ENCODE data around the gene GRIK4.

Gene GRIK4

DNA sequence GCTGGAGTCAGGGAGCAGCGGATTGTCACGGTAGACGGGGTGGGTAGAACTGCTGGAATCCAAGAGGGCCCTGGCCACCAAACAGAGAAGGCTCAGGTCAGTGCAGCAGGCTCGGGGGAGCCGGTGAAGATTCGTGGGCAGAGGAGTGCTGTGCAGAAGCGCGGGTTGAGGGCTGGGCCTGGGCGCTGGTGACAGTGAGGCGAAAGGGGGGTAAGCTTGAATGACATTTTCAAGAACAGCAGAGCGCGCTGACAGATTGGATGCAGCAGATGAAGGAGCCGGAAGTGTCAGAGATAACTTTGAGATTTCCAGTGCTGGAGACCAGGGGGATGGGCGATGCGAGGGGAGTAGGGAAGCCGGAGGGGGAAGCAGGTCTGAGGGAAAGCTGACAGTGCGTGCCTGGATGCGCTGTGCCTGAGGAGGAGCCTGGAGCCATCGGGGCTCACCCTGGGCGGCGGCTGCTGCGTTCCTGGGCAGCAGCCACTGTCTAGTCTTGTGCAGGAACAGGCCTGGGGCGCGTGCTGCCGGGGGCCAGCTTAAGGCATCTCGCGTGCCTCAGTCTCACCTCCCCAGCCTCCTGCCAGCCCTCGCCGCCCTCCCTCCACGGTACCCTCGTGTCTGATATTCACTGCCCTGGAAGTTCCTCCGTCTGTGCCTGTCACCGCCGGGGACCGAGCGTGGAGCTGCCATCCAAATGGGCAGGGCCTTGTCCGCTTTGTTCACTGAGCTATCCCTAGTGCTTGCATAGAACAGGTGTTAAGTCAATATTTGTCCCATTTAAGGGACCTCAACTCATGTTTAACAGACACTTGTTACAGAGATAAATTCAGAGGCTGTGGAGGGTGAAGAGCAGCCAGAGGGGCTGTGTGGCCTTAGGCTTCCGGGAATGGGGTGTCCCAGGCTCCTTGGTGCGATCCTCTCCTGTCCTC, 5.2 kb downstream of the GRIK4 start:
- H3K27me3 ChIP-seq (ENCODE audit: insufficient read depth, poor library complexity, severe bottlenecking), result peaks cover 4% of the 10 kb centered on the region
- DNase-seq (ENCODE audit: low spot score), result no peak
- no peak for TF ChIP-seq CTCF (IDR thresholded peaks at IDR 0.05; ENCODE audit: poor library complexity, severe bottlenecking)
- no peaks in the 10 kb centered on the region for H3K36me3 ChIP-seq (ENCODE audit: low read depth)
- H3K9me3 ChIP-seq (ENCODE audit: severe bottlenecking), result no peaks in the 10 kb centered on the region
- no peak overlapping the region for H3K27ac ChIP-seq (ENCODE audit: poor library complexity, severe bottlenecking)
- no peaks in the 10 kb centered on the region for H3K4me1 ChIP-seq (ENCODE audit: insufficient read depth, poor library complexity, severe bottlenecking)
- no peak overlapping the region for H3K4me3 ChIP-seq (ENCODE audit: severe bottlenecking)
- no peak for ATAC-seq (ENCODE audit: low read depth)

GRCh38 chr11:120517390-120517761, 5.8 kb downstream of the GRIK4 start:
- ATAC-seq (ENCODE audit: low read depth) (no peak), DNase-seq (ENCODE audit: low spot score) (no peak)
- no peaks in the 10 kb centered on the region for H3K9me3 ChIP-seq (ENCODE audit: severe bottlenecking)
- TF ChIP-seq CTCF (IDR thresholded peaks at IDR 0.05; ENCODE audit: poor library complexity, severe bottlenecking), result no peak
- H3K27ac ChIP-seq (ENCODE audit: poor library complexity, severe bottlenecking), result no peak overlapping the region
- H3K36me3 ChIP-seq (ENCODE audit: low read depth), result no peaks in the 10 kb centered on the region
- H3K4me1 ChIP-seq (ENCODE audit: insufficient read depth, poor library complexity, severe bottlenecking), result no peaks in the 10 kb centered on the region
- no peaks in the 10 kb centered on the region for H3K27me3 ChIP-seq (ENCODE audit: insufficient read depth, poor library complexity, severe bottlenecking)
- no peak overlapping the region for H3K4me3 ChIP-seq (ENCODE audit: severe bottlenecking)

DNA sequence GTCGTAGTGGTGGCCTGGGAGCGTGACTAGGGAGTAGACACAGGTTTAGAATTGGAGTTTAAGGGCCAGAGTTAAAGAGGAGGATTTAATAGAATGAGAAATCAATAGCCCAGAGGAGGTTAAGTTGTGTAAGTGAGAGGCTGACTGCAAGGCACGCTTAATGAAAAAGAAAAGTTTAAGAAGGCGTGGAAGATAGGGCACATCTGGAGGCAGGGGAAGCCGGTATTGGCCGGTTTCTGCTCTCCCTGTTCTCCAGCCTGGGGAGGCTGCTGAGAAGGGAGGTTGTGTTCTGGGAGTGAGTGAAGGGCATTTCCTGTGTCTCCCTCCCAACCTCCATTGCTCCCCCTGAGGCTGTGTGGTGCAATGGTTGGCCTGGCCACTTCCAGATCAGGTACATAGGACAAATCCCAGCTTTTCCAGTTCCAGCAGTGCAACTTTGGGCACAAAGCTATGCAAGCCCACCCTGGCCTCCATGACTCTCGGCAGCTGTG, 6.3 kb downstream of the GRIK4 start:
- Histone ChIP-seq H3K9me3 (ENCODE audit: severe bottlenecking) (no peaks in the 10 kb centered on the region), H3K4me3 (ENCODE audit: severe bottlenecking) (no peak overlapping the region), H3K27me3 (ENCODE audit: insufficient read depth, poor library complexity, severe bottlenecking) (no peaks in the 10 kb centered on the region), H3K4me1 (ENCODE audit: insufficient read depth, poor library complexity, severe bottlenecking) (no peaks in the 10 kb centered on the region), H3K27ac (ENCODE audit: poor library complexity, severe bottlenecking) (no peak overlapping the region), H3K36me3 (ENCODE audit: low read depth) (no peaks in the 10 kb centered on the region)
- DNase-seq (ENCODE audit: low spot score) (peak; percentile 21), ATAC-seq (ENCODE audit: low read depth) (no peak)
- TF ChIP-seq CTCF (IDR thresholded peaks at IDR 0.05; ENCODE audit: poor library complexity, severe bottlenecking), result no peak

GRCh38 chr11:120518356-120518755, 6.8 kb downstream of the GRIK4 start:
- Histone ChIP-seq H3K4me1 (ENCODE audit: insufficient read depth, poor library complexity, severe bottlenecking) (no peaks in the 10 kb centered on the region), H3K27ac (ENCODE audit: poor library complexity, severe bottlenecking) (no peak overlapping the region), H3K36me3 (ENCODE audit: low read depth) (no peaks in the 10 kb centered on the region), H3K27me3 (ENCODE audit: insufficient read depth, poor library complexity, severe bottlenecking) (no peaks in the 10 kb centered on the region), H3K4me3 (ENCODE audit: severe bottlenecking) (no peak overlapping the region), H3K9me3 (ENCODE audit: severe bottlenecking) (no peaks in the 10 kb centered on the region)
- ATAC-seq (ENCODE audit: low read depth) (no peak), DNase-seq (ENCODE audit: low spot score) (no peak)
- TF ChIP-seq CTCF (IDR thresholded peaks at IDR 0.05; ENCODE audit: poor library complexity, severe bottlenecking), result no peak

DNA sequence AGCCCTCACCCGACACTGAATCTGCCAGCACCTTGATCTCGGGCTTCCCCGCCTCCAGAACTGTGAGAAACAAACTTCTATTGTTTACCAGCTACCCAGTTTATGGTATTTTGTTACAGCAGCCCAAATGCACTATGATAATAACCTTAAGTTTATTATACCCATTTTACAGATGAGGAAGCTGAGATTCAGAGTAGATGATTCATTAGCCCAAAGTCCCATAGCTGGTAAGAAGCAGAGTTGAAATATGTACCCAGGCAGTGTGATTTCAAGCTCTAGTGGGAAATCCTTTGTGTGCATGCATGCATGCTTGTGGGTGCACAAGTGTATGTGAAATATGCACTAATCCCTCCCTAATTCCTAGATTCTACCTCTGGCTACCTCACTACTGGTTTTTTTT, 7.9 kb downstream of the GRIK4 start:
- TF ChIP-seq CTCF (IDR thresholded peaks at IDR 0.05; ENCODE audit: poor library complexity, severe bottlenecking), result no peak
- DNase-seq (ENCODE audit: low spot score) (no peak), ATAC-seq (ENCODE audit: low read depth) (no peak)
- H3K27ac ChIP-seq (ENCODE audit: poor library complexity, severe bottlenecking), result no peak overlapping the region
- no peaks in the 10 kb centered on the region for H3K36me3 ChIP-seq (ENCODE audit: low read depth)
- no peaks in the 10 kb centered on the region for H3K9me3 ChIP-seq (ENCODE audit: severe bottlenecking)
- H3K4me3 ChIP-seq (ENCODE audit: severe bottlenecking), result no peak overlapping the region
- H3K27me3 ChIP-seq (ENCODE audit: insufficient read depth, poor library complexity, severe bottlenecking), result no peaks in the 10 kb centered on the region
- H3K4me1 ChIP-seq (ENCODE audit: insufficient read depth, poor library complexity, severe bottlenecking), result no peaks in the 10 kb centered on the region

All from RWPE2 (cell line).